OCI-LY3 (cell line): ENCODE data around the gene SLC45A3.

Experiments used
- H2AFZ ChIP-seq: fragments of 200-600, 300-600 bp; shearing (Covaris generic); 2 replicates; pipeline ENCODE4 v1.6.0; 2014; ENCODE audit warnings: antibody characterized with exemption, low read depth, low read length
- H3K27ac ChIP-seq: fragments of 200-600, 300-600 bp; sonication (generic); 2 replicates; pipeline ENCODE4 v1.5.1; 2014; ENCODE audit warnings: mild to moderate bottlenecking, low read length, moderate library complexity, mixed read lengths
- H3K27me3 ChIP-seq: fragments of 200-600, 300-600 bp; sonication (generic); 2 replicates; pipeline ENCODE4 v1.6.1; 2014; ENCODE audit warnings: low read depth, low read length, mixed read lengths
- H3K36me3 ChIP-seq: fragments of 200-600, 300-600 bp; sonication (generic); replicated peaks from 2 replicates; pipeline ENCODE3; 2014; ENCODE audit warnings: low read depth, low read length, mixed read lengths
- H3K4me1 ChIP-seq: fragments of 300-600, 200-600 bp; sonication (generic); 2 replicates; pipeline ENCODE4 v1.6.1; 2014; ENCODE audit warnings: low read length, mixed read lengths
- H3K4me2 ChIP-seq: fragments of 200-600, 300-600 bp; sonication (generic); 2 replicates; pipeline ENCODE4 v1.6.1; 2014; ENCODE audit warnings: low read length, mixed read lengths
- H3K4me3 ChIP-seq: fragments of 300-600, 200-600 bp; sonication (generic); 2 replicates; pipeline ENCODE4 v1.5.1; 2014; ENCODE audit warnings: antibody characterized with exemption, mild to moderate bottlenecking, low read length, moderate library complexity
- H3K79me2 ChIP-seq: fragments of 300-600, 200-600 bp; shearing (Covaris generic); 2 replicates; pipeline ENCODE4 v1.6.1; 2014; ENCODE audit warnings: mild to moderate bottlenecking, low read length, mixed read lengths
- H3K9ac ChIP-seq: fragments of 300-600, 200-600 bp; shearing (Covaris generic); 2 replicates; pipeline ENCODE4 v1.6.0; 2014; ENCODE audit warnings: mild to moderate bottlenecking, low read length, moderate library complexity
- H3K9me3 ChIP-seq: fragments of 200-600, 300-600 bp; shearing (Covaris generic); 2 replicates; pipeline ENCODE4 v1.6.1; 2014; ENCODE audit warnings: low read length, mixed read lengths; ENCODE audit not compliant: insufficient read depth
- H4K20me1 ChIP-seq: fragments of 200-600, 300-600 bp; sonication (generic); 2 replicates; pipeline ENCODE4 v1.6.1; 2016; ENCODE audit warnings: low read length, mixed read lengths; ENCODE audit not compliant: insufficient read depth
- CTCF ChIP-seq: fragments of 200-600, 300-600 bp; sonication (generic); IDR thresholded peaks from 2 replicates; pipeline ENCODE4 v1.5.1; 2014; ENCODE audit warnings: antibody characterized with exemption, low read length, low read depth
- EZH2phosphoT487 ChIP-seq: fragments of 200-600 bp; shearing (Covaris generic); IDR thresholded peaks from 2 replicates; pipeline ENCODE4 v1.6.1; 2018; ENCODE audit warnings: antibody characterized with exemption, mixed run types, low read depth

The SLC45A3 gene

GRCh38 chr1:205666372-205667166 is 13.7 kb downstream of the SLC45A3 start:
- no peaks in the 10 kb centered on the region for H3K27me3 ChIP-seq
- TF ChIP-seq CTCF, result no peak
- no peak for TF ChIP-seq EZH2phosphoT487
- H3K4me3 ChIP-seq, result peak overlapping the region; percentile 30; the same call in 1 of the 2 replicates
- H3K79me2 ChIP-seq, result peaks cover 49% of the 10 kb centered on the region
- H3K4me1 ChIP-seq, result peaks cover 72% of the 10 kb centered on the region
- no peaks in the 10 kb centered on the region for H3K9me3 ChIP-seq
- H3K27ac ChIP-seq, result no peak overlapping the region
- H3K4me2 ChIP-seq, result peak overlapping the region; percentile 67
- H4K20me1 ChIP-seq, result no peaks in the 10 kb centered on the region
- H2AFZ ChIP-seq, result no peak overlapping the region
- peak overlapping the region; percentile 7; the same call in 1 of the 2 replicates for H3K9ac ChIP-seq
- peaks cover 22% of the 10 kb centered on the region for H3K36me3 ChIP-seq

GRCh38 chr1:205665201-205666045 is 14.9 kb downstream of the SLC45A3 start:
- Histone ChIP-seq H3K79me2 (peaks cover 39% of the 10 kb centered on the region), H3K4me1 (peaks cover 61% of the 10 kb centered on the region), H3K4me2 (peak overlapping the region; percentile 67), H3K27ac (peak overlapping the region; percentile 39), H3K4me3 (peak overlapping the region; percentile 30; the same call in 1 of the 2 replicates), H3K9me3 (no peaks in the 10 kb centered on the region), H3K9ac (peak overlapping the region; percentile 18; the same call in 1 of the 2 replicates), H4K20me1 (no peaks in the 10 kb centered on the region), H3K27me3 (no peaks in the 10 kb centered on the region), H3K36me3 (peaks cover 24% of the 10 kb centered on the region), H2AFZ (no peak overlapping the region)
- TF ChIP-seq CTCF (no peak), EZH2phosphoT487 (no peak)

GRCh38 chr1:205664399-205665017 is 15.8 kb downstream of the SLC45A3 start:
- H4K20me1 ChIP-seq, result no peaks in the 10 kb centered on the region
- peaks cover 52% of the 10 kb centered on the region for H3K4me1 ChIP-seq
- H3K9ac ChIP-seq, result no peak overlapping the region
- peak overlapping the region; percentile 67; the same call in 1 of the 2 replicates for H3K4me2 ChIP-seq
- H3K4me3 ChIP-seq, result no peak overlapping the region
- H3K36me3 ChIP-seq, result peaks cover 24% of the 10 kb centered on the region
- TF ChIP-seq EZH2phosphoT487 (no peak), CTCF (no peak)
- H3K27me3 ChIP-seq, result no peaks in the 10 kb centered on the region
- H3K27ac ChIP-seq, result no peak overlapping the region
- no peaks in the 10 kb centered on the region for H3K9me3 ChIP-seq
- H2AFZ ChIP-seq, result no peak overlapping the region
- H3K79me2 ChIP-seq, result peaks cover 34% of the 10 kb centered on the region
